ENCODE data around the gene GAS2L2. TPM values are rescaled to one million over a fixed set of nuclear protein-coding genes. Genes with fewer than 3 reads are reported as not detected.

Gene GAS2L2
- polyA plus RNA-seq, 4 donors = 0.03 TPM; not detected in 2

DNA sequence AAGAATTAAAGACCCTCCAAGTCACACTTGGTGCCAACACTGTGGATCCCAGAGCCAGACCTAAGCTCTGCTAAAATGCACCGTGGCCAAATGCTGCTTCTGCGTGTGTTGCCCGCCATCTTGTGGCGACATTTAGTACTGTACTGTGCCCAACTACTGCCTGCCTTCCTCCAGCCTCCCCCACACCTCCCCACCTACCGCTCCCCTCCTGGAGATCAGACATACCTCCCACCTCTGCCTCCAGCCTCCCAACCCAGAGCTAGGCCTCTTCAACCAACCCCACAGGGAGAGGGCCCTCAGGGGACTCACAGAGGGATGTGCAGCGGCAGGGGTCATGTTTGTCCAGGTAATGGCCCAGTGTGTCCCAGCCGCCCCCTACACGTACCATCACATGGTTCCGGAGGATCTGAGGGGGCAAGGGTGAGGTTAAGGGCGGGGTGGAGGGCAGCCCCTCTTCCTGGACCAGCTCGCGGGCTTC, 5.5 kb downstream of the GAS2L2 start:
- H3K27ac ChIP-seq (ENCODE audit: low read depth in 1 of 3, low read length in 2 of 3) = no peak overlapping the region
- 23 to 37% (median 31%) methylated on average over 12 of the region's 12 CpGs for whole genome bisulfite sequencing, 3 donors
- H3K4me1 ChIP-seq (ENCODE audit: control insufficient read depth in 3 of 3, insufficient read depth in 2 of 3, low read depth in 1 of 3, low read length in 2 of 3) = peaks cover 0 to 2% (median 0%) of the 10 kb centered on the region in 3 donors
- FAIRE-seq (no peak), DNase-seq (peak; percentile 72 to 79)
- no peaks in the 10 kb centered on the region for H3K36me3 ChIP-seq (ENCODE audit: control insufficient read depth in 3 of 3, insufficient read depth in 2 of 3, low read depth in 1 of 3, low read length in 3 of 3)
- no peaks in the 10 kb centered on the region for H3K9me3 ChIP-seq (ENCODE audit: control insufficient read depth in 2 of 2, insufficient read depth in 1 of 2, low read depth in 1 of 2, low read length in 1 of 2)
- H3K4me3 ChIP-seq (ENCODE audit: low read depth in 1 of 3, low read length in 3 of 3) = no peak overlapping the region
- peaks cover 0 to 42% (median 14%) of the 10 kb centered on the region in 3 donors for H3K27me3 ChIP-seq (ENCODE audit: control insufficient read depth in 3 of 3, insufficient read depth in 3 of 3, low read length in 3 of 3)

DNA sequence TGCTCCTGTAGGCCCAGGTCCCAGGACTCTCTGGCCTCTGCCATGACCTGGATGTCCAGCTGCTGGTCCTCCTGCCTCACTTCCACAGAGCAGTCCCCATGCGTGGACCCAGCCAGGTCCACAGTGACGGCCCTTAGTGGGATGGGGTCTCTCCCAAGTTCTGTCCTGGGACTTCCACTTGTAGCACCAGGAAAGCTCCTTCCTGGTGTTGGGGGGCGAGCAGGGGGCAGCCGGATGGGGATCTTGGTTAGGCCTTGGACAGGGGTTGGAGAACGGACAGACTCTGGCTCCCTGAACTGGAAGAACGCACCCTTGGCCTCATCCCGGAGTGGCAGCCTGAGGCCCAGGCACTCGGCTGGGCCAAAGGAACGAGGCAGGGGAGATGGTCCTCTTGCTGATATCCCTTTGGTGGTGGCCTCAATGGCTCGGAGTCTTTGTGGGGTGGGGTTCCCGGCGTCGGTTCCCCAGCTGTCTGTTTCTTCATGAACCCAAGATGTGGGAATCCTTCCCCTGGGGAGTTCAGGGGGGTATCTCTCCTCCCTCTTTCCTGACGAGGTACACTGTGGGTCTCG, 7.2 kb downstream of the GAS2L2 start:
- FAIRE-seq (no peak), DNase-seq (no peak)
- 83 to 87% (median 86%) methylated on average over 12 to 15 of the region's 15 CpGs for WGBS, 3 donors
- no peaks in the 10 kb centered on the region for H3K36me3 ChIP-seq (ENCODE audit: control insufficient read depth in 3 of 3, insufficient read depth in 2 of 3, low read depth in 1 of 3, low read length in 3 of 3)
- H3K4me3 ChIP-seq (ENCODE audit: low read depth in 1 of 3, low read length in 3 of 3) = no peak overlapping the region
- no peak overlapping the region for H3K27ac ChIP-seq (ENCODE audit: low read depth in 1 of 3, low read length in 2 of 3)
- H3K9me3 ChIP-seq (ENCODE audit: control insufficient read depth in 2 of 2, insufficient read depth in 1 of 2, low read depth in 1 of 2, low read length in 1 of 2) = peaks cover 0 to 2% of the 10 kb centered on the region in 2 donors
- peaks cover 0 to 54% (median 25%) of the 10 kb centered on the region in 3 donors for H3K27me3 ChIP-seq (ENCODE audit: control insufficient read depth in 3 of 3, insufficient read depth in 3 of 3, low read length in 3 of 3)
- peaks cover 0 to 2% (median 0%) of the 10 kb centered on the region in 3 donors for H3K4me1 ChIP-seq (ENCODE audit: control insufficient read depth in 3 of 3, insufficient read depth in 2 of 3, low read depth in 1 of 3, low read length in 2 of 3)

DNA sequence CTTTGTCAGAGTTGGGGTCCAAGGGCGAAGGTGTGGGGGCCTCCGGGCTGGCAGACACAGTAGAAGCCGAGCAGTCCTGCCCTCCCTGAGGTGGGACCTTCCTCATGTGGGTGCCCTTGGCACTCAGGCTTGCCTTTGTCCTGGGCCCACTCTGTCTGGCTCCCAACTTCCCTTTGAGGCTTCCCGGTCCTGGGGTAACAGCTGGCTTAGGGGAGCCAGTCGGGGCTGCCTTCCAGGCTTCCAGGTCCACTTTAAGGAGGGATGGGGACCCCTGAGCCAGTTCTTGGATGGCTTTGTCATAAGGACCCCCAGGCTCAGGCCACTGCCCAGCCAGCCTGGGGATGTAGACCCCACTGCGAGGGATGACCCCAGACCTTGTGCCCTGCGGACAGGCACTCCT, 7.8 kb downstream of the GAS2L2 start:
- Histone ChIP-seq H3K4me3 (ENCODE audit: low read depth in 1 of 3, low read length in 3 of 3) (no peak overlapping the region), H3K36me3 (ENCODE audit: control insufficient read depth in 3 of 3, insufficient read depth in 2 of 3, low read depth in 1 of 3, low read length in 3 of 3) (no peaks in the 10 kb centered on the region), H3K27ac (ENCODE audit: low read depth in 1 of 3, low read length in 2 of 3) (no peak overlapping the region), H3K27me3 (ENCODE audit: control insufficient read depth in 3 of 3, insufficient read depth in 3 of 3, low read length in 3 of 3) (peaks cover 0 to 54% (median 29%) of the 10 kb centered on the region in 3 donors), H3K9me3 (ENCODE audit: control insufficient read depth in 2 of 2, insufficient read depth in 1 of 2, low read depth in 1 of 2, low read length in 1 of 2) (peaks cover 0 to 5% of the 10 kb centered on the region in 2 donors), H3K4me1 (ENCODE audit: control insufficient read depth in 3 of 3, insufficient read depth in 2 of 3, low read depth in 1 of 3, low read length in 2 of 3) (peaks cover 0 to 2% (median 0%) of the 10 kb centered on the region in 3 donors)
- FAIRE-seq (no peak), DNase-seq (no peak)
- WGBS, 3 donors = 79 to 89% (median 84%) methylated on average over 7 of the region's 7 CpGs

DNA sequence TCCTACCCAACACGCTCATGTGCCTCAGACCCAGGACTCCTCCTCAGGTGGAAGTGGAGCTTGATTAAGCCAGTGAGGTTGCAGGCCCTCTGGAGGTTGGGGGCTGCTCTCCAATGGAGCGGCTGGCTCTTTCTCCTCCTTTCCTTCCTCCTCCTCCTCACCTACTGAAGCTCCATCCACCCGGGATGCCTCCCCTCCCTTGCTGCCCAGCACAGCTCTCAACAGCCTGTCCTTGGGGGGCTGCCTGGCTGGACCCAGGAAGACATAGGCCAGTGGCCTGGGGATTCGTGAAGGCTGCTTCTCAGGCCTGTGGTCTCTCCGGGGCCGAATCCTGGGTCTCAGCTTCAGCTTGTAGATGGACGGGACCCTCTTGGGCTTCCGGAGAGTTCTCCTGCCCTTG, 8.2 kb downstream of the GAS2L2 start:
- no peak for DNase-seq
- no peak for FAIRE-seq
- WGBS, 3 donors = 77 to 85% (median 80%) methylated on average over 8 of the region's 8 CpGs
- peaks cover 0 to 5% of the 10 kb centered on the region in 2 donors for H3K9me3 ChIP-seq (ENCODE audit: control insufficient read depth in 2 of 2, insufficient read depth in 1 of 2, low read depth in 1 of 2, low read length in 1 of 2)
- H3K4me1 ChIP-seq (ENCODE audit: control insufficient read depth in 3 of 3, insufficient read depth in 2 of 3, low read depth in 1 of 3, low read length in 2 of 3) = no peaks in the 10 kb centered on the region
- peaks cover 0 to 53% (median 29%) of the 10 kb centered on the region in 3 donors for H3K27me3 ChIP-seq (ENCODE audit: control insufficient read depth in 3 of 3, insufficient read depth in 3 of 3, low read length in 3 of 3)
- H3K4me3 ChIP-seq (ENCODE audit: low read depth in 1 of 3, low read length in 3 of 3) = no peak overlapping the region
- H3K36me3 ChIP-seq (ENCODE audit: control insufficient read depth in 3 of 3, insufficient read depth in 2 of 3, low read depth in 1 of 3, low read length in 3 of 3) = no peaks in the 10 kb centered on the region
- no peak overlapping the region for H3K27ac ChIP-seq (ENCODE audit: low read depth in 1 of 3, low read length in 2 of 3)

- FAIRE-seq (no peak), DNase-seq (peak in 1 of 2 donors; percentile 43)
- Histone ChIP-seq H3K27me3 (ENCODE audit: control insufficient read depth in 3 of 3, insufficient read depth in 3 of 3, low read length in 3 of 3) (peaks cover 0 to 44% (median 22%) of the 10 kb centered on the region in 3 donors), H3K36me3 (ENCODE audit: control insufficient read depth in 3 of 3, insufficient read depth in 2 of 3, low read depth in 1 of 3, low read length in 3 of 3) (no peaks in the 10 kb centered on the region), H3K4me3 (ENCODE audit: low read depth in 1 of 3, low read length in 3 of 3) (no peak overlapping the region), H3K4me1 (ENCODE audit: control insufficient read depth in 3 of 3, insufficient read depth in 2 of 3, low read depth in 1 of 3, low read length in 2 of 3) (no peaks in the 10 kb centered on the region), H3K9me3 (ENCODE audit: control insufficient read depth in 2 of 2, insufficient read depth in 1 of 2, low read depth in 1 of 2, low read length in 1 of 2) (peaks cover 0 to 5% of the 10 kb centered on the region in 2 donors), H3K27ac (ENCODE audit: low read depth in 1 of 3, low read length in 2 of 3) (no peak overlapping the region)
- WGBS, 3 donors = 38 to 54% (median 49%) methylated on average over 7 of the region's 7 CpGs
These were observed 9.3 kb downstream of the GAS2L2 start for GRCh38 chr17:35743626-35744328.

DNA sequence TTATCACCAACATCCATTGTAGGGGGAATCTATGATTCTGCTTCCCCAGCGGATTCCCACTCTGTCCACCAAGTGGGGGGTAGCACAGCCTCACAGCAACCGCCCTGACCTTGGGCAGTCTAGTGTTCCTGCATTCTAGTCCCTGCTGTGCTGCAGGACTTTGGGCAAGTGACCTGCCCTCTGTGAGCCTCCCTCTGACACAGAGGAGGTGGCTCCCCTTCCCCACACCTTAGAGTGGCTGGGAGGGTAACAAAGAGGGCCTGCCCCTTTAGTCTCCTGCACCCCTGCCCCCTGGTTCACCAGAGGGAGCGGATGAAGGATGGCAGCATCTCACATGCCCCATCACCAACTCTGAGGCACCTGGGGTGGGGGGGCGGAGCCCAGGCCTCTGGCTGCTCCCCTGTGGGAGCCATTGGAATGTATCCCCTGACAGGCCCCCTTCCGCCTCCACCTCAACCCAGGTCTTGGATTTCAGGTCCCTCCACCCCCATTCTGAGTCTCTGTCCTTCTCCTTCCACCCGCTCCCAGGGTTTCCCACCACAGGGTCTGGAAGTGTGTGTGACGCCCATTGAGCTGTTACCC, 10.1 kb downstream of the GAS2L2 start:
- Histone ChIP-seq H3K36me3 (ENCODE audit: control insufficient read depth in 3 of 3, insufficient read depth in 2 of 3, low read depth in 1 of 3, low read length in 3 of 3) (no peaks in the 10 kb centered on the region), H3K4me3 (ENCODE audit: low read depth in 1 of 3, low read length in 3 of 3) (no peak overlapping the region), H3K9me3 (ENCODE audit: control insufficient read depth in 2 of 2, insufficient read depth in 1 of 2, low read depth in 1 of 2, low read length in 1 of 2) (peaks cover 0 to 5% of the 10 kb centered on the region in 2 donors), H3K27ac (ENCODE audit: low read depth in 1 of 3, low read length in 2 of 3) (no peak overlapping the region), H3K4me1 (ENCODE audit: control insufficient read depth in 3 of 3, insufficient read depth in 2 of 3, low read depth in 1 of 3, low read length in 2 of 3) (no peaks in the 10 kb centered on the region), H3K27me3 (ENCODE audit: control insufficient read depth in 3 of 3, insufficient read depth in 3 of 3, low read length in 3 of 3) (peaks cover 0 to 36% (median 18%) of the 10 kb centered on the region in 3 donors)
- WGBS, 3 donors = 64 to 82% (median 65%) methylated on average over 7 of the region's 7 CpGs
- DNase-seq = no peak
- FAIRE-seq = no peak

DNA sequence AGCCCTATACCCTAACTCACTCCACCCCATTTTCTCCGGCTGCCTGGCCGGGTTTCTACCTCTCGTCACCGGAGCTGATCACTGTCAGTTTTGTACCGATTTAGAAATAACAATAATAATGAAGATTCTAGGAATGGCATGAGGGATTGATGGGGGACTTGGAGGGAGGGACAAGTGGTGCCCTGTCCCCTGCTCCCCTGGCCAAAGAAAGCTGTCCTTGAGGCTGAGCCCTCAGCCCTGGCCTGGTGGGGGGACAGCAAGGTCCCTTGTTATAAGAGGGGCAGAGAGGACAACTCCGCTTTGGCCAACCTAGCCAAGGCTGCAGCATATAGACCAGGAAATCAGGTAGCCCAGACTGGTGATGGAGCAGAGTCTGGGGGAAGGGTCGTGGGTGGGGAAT, 10.5 kb downstream of the GAS2L2 start:
- Histone ChIP-seq H3K36me3 (ENCODE audit: control insufficient read depth in 3 of 3, insufficient read depth in 2 of 3, low read depth in 1 of 3, low read length in 3 of 3) (no peaks in the 10 kb centered on the region), H3K4me1 (ENCODE audit: control insufficient read depth in 3 of 3, insufficient read depth in 2 of 3, low read depth in 1 of 3, low read length in 2 of 3) (no peaks in the 10 kb centered on the region), H3K4me3 (ENCODE audit: low read depth in 1 of 3, low read length in 3 of 3) (no peak overlapping the region), H3K27me3 (ENCODE audit: control insufficient read depth in 3 of 3, insufficient read depth in 3 of 3, low read length in 3 of 3) (peaks cover 0 to 36% (median 18%) of the 10 kb centered on the region in 3 donors), H3K27ac (ENCODE audit: low read depth in 1 of 3, low read length in 2 of 3) (no peak overlapping the region), H3K9me3 (ENCODE audit: control insufficient read depth in 2 of 2, insufficient read depth in 1 of 2, low read depth in 1 of 2, low read length in 1 of 2) (peaks cover 0 to 5% of the 10 kb centered on the region in 2 donors)
- WGBS, 3 donors = 59 to 77% (median 67%) methylated on average over 7 of the region's 7 CpGs
- FAIRE-seq (no peak), DNase-seq (no peak)

DNA sequence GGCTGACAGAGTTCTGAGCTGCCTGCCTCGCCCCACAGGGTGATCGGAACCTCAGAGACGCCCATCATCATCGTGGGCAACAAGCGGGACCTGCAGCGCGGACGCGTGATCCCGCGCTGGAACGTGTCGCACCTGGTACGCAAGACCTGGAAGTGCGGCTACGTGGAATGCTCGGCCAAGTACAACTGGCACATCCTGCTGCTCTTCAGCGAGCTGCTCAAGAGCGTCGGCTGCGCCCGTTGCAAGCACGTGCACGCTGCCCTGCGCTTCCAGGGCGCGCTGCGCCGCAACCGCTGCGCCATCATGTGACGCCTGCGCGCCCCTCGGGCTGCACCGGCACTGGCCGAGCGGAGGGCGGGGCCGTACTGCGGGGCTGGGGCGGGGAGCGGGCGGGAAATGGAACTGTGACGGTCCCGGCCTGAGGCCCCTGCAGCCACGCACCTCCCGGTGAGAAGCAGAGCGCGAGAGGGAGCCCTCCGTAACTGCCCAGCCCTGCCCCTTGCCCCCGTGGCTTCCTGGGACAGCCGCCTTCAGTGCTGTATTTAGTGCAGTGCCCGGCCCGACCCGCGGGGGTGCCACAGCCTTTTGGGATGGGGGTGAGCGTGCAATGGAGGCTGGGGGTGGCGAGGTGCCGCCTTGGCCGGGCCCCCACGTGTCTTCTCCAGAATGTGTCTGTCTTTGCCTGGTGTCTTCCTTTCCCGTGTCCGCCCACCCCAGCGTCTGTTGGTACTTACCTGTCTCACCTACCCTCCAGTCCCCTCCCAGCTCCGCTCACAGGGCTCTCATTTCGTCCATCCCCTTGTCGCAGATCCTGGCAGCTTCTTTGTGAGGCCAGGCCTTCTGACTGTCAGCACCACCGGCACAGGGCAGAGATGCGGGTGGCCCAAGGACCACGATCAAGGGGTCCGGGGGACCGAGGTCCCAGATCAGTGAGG, 11.8 kb downstream of the GAS2L2 start:
- 20 to 28% (median 26%) methylated on average over 52 to 73 of the region's 73 CpGs for WGBS, 3 donors
- FAIRE-seq = no peak
- H3K27ac ChIP-seq (ENCODE audit: low read depth in 1 of 3, low read length in 2 of 3) = no peak overlapping the region
- H3K4me3 ChIP-seq (ENCODE audit: low read depth in 1 of 3, low read length in 3 of 3) = peak overlapping the region in 1 of 3 donors; percentile 2
- H3K4me1 ChIP-seq (ENCODE audit: control insufficient read depth in 3 of 3, insufficient read depth in 2 of 3, low read depth in 1 of 3, low read length in 2 of 3) = no peaks in the 10 kb centered on the region
- peaks cover 0 to 36% (median 18%) of the 10 kb centered on the region in 3 donors for H3K27me3 ChIP-seq (ENCODE audit: control insufficient read depth in 3 of 3, insufficient read depth in 3 of 3, low read length in 3 of 3)
- no peaks in the 10 kb centered on the region for H3K36me3 ChIP-seq (ENCODE audit: control insufficient read depth in 3 of 3, insufficient read depth in 2 of 3, low read depth in 1 of 3, low read length in 3 of 3)
- H3K9me3 ChIP-seq (ENCODE audit: control insufficient read depth in 2 of 2, insufficient read depth in 1 of 2, low read depth in 1 of 2, low read length in 1 of 2) = peaks cover 0 to 5% of the 10 kb centered on the region in 2 donors
- DNase-seq = peak in 1 of 2 donors; percentile 43

All from small intestine (tissue), 7 donors.